Neural cell (in vitro differentiated cells): ENCODE data around the gene HOXD3.

Source experiments
- EP300 ChIP-seq: fragments of 450-650 bp; conservative IDR thresholded peaks from 2 replicates; pipeline ENCODE4 v1.6.1; 2014; ENCODE audit warnings: antibody characterized with exemption, mild to moderate bottlenecking, moderate library complexity; ENCODE audit not compliant: poor library complexity, severe bottlenecking
- POLR2AphosphoS5 ChIP-seq: IDR thresholded peaks from 2 replicates; pipeline ENCODE4 v1.6.1; 2012
- TF ChIP-seq, protein P1 (sequence below): fragments of 450-650 bp; IDR thresholded peaks from 2 replicates; pipeline ENCODE4 v1.5.1; 2014; ENCODE audit warnings: antibody characterized with exemption, mild to moderate bottlenecking, moderate library complexity; ENCODE audit not compliant: poor library complexity, severe bottlenecking

DNA sequence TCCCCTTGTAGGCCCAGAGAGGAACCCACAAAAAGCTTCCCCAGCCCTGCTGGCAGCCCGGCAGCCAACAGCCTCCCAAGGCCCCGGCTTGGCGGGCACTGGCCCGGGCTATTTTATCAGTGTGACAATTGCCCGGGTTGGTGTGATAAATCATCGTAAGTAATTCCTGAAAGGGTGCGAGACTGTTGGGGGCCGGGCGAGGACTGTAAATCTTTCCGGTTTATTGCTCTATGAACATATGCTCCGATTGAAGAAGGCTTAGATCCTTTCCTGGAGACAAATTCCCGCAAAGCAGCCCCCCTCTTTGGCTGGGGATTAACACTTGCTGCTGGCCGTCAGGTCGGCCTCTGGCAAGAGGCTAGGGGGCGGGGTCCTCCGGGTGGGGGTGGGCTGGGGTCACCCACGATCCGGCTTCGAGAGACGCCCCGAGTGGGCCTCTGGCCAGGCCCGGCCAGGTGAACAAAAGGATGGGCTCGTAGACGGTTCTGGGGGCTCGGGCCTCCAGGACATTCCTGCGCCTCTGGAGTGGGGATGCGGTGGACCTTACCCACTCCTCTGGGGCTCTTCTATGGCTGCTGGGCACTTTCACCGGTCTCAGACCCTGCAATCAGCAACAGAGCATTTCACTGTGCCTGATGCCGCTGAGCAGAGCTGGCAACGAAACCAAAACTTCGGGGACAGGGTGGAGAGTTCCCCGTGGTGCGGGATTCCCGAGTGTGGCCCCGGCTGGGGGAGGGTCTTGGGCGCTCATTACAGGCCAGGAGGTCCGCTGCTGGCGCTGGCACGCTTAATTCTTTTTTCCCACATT lies 2.0 kb downstream of the HOXD3 start:
- TF ChIP-seq, protein P1, sequence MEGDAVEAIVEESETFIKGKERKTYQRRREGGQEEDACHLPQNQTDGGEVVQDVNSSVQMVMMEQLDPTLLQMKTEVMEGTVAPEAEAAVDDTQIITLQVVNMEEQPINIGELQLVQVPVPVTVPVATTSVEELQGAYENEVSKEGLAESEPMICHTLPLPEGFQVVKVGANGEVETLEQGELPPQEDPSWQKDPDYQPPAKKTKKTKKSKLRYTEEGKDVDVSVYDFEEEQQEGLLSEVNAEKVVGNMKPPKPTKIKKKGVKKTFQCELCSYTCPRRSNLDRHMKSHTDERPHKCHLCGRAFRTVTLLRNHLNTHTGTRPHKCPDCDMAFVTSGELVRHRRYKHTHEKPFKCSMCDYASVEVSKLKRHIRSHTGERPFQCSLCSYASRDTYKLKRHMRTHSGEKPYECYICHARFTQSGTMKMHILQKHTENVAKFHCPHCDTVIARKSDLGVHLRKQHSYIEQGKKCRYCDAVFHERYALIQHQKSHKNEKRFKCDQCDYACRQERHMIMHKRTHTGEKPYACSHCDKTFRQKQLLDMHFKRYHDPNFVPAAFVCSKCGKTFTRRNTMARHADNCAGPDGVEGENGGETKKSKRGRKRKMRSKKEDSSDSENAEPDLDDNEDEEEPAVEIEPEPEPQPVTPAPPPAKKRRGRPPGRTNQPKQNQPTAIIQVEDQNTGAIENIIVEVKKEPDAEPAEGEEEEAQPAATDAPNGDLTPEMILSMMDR = no peak
- TF ChIP-seq POLR2AphosphoS5 (no peak), EP300 (no peak)
